ENCODE measurements around the gene GTSE1. TPM values are rescaled to one million over a fixed set of nuclear protein-coding genes. Genes with fewer than 3 reads are reported as not detected.

Gene GTSE1
- total RNA-seq, 1 experiment from 2014 or later: 46.1 TPM

DNA sequence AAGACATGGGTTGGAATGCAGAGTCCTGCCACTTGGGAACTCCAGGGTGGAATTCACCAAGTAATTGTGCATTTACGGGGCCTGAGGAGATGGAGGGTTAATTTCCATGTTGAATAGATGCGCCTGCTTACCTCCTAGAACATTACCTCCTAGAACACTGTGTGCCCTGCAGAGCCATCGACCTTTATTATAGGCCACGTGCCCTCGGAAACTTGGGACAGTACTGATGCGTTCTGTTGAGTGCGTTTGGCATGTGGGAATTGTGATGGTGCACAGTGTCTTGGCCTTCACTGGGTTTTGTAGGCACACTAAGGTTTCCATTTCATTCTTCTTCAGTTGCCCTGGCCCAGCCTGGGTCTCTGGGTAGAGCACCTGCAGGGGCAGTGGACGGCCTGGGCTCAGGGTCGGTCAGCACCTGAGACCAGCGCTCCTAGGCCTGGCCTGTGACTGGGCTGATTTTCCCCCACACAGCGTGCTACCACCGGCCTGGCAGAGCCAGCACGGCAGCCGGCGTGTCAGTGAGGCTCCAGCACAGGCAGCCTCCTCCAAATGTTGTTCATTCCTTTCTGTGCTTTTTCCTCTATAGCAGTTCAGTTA, 51.5 kb downstream of the GTSE1 start:
- no TSS peak for BruUV-seq (replicated peaks)
- H3K36me3 ChIP-seq (ENCODE audit: control insufficient read depth in 1 of 2, insufficient read depth in 2 of 2, low read length in 2 of 2): peaks cover 58 to 81% of the 10 kb centered on the region in 2 experiments
- ChIA-PET RAD21 (ENCODE audit: low non-redundant PET in 1 of 2, low total read pairs in 2 of 2, uncharacterized antibody in 2 of 2, unreplicated experiment in 2 of 2) (no interaction called here), POLR2A (no interaction called here), CTCF (no interaction called here)
- TF ChIP-seq SP1 (IDR thresholded peaks at IDR 0.05; ENCODE audit: low read depth) (no peak), FOSL1 (IDR thresholded peaks at IDR 0.05; ENCODE audit: low read depth) (no peak), EZH2phosphoT487 (IDR thresholded peaks at IDR 0.05; ENCODE audit: borderline replicate concordance) (no peak), CEBPB (IDR thresholded peaks at IDR 0.05; ENCODE audit: low read depth) (no peak), EGR1 (IDR thresholded peaks at IDR 0.05; ENCODE audit: low read depth) (no peak), YY1 (IDR thresholded peaks at IDR 0.05; ENCODE audit: extremely low read depth, insufficient replicate concordance, low read depth, low read length) (no peak), SIN3A (IDR thresholded peaks at IDR 0.05; ENCODE audit: low read depth) (no peak), JUND (IDR thresholded peaks at IDR 0.05) (no peak), SRF (IDR thresholded peaks at IDR 0.05; ENCODE audit: low read depth) (no peak), POLR2AphosphoS5 (IDR thresholded peaks at IDR 0.05; ENCODE audit: low read depth, low read length) (no peak), TCF7L2 (IDR thresholded peaks at IDR 0.05; ENCODE audit: borderline replicate concordance, extremely low read depth, insufficient read depth, insufficient read length) (no peak), POLR2A (IDR thresholded peaks at IDR 0.05; ENCODE audit: borderline replicate concordance, extremely low read depth, insufficient read depth, insufficient read length) (no peak), ZFX (IDR thresholded peaks at IDR 0.05) (no peak), CBX3 (IDR thresholded peaks at IDR 0.05; ENCODE audit: low read depth) (no peak)
- TF ChIP-seq, protein P1, sequence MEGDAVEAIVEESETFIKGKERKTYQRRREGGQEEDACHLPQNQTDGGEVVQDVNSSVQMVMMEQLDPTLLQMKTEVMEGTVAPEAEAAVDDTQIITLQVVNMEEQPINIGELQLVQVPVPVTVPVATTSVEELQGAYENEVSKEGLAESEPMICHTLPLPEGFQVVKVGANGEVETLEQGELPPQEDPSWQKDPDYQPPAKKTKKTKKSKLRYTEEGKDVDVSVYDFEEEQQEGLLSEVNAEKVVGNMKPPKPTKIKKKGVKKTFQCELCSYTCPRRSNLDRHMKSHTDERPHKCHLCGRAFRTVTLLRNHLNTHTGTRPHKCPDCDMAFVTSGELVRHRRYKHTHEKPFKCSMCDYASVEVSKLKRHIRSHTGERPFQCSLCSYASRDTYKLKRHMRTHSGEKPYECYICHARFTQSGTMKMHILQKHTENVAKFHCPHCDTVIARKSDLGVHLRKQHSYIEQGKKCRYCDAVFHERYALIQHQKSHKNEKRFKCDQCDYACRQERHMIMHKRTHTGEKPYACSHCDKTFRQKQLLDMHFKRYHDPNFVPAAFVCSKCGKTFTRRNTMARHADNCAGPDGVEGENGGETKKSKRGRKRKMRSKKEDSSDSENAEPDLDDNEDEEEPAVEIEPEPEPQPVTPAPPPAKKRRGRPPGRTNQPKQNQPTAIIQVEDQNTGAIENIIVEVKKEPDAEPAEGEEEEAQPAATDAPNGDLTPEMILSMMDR (IDR thresholded peaks at IDR 0.05 in 2 of 3, conservative IDR thresholded peaks at IDR 0.05 in 1 of 3; ENCODE audit: borderline replicate concordance in 1 of 3, insufficient read depth in 1 of 3, low read depth in 2 of 3, low read length in 2 of 3): no peak
- TF ChIP-seq, protein P2, sequence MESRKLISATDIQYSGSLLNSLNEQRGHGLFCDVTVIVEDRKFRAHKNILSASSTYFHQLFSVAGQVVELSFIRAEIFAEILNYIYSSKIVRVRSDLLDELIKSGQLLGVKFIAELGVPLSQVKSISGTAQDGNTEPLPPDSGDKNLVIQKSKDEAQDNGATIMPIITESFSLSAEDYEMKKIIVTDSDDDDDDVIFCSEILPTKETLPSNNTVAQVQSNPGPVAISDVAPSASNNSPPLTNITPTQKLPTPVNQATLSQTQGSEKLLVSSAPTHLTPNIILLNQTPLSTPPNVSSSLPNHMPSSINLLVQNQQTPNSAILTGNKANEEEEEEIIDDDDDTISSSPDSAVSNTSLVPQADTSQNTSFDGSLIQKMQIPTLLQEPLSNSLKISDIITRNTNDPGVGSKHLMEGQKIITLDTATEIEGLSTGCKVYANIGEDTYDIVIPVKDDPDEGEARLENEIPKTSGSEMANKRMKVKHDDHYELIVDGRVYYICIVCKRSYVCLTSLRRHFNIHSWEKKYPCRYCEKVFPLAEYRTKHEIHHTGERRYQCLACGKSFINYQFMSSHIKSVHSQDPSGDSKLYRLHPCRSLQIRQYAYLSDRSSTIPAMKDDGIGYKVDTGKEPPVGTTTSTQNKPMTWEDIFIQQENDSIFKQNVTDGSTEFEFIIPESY (IDR thresholded peaks at IDR 0.05; ENCODE audit: extremely low read depth, insufficient replicate concordance, low read length): no peak
- TF ChIP-seq, protein P3, sequence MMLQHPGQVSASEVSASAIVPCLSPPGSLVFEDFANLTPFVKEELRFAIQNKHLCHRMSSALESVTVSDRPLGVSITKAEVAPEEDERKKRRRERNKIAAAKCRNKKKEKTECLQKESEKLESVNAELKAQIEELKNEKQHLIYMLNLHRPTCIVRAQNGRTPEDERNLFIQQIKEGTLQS (IDR thresholded peaks at IDR 0.05): no peak
- TF ChIP-seq, protein P4, sequence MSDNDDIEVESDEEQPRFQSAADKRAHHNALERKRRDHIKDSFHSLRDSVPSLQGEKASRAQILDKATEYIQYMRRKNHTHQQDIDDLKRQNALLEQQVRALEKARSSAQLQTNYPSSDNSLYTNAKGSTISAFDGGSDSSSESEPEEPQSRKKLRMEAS (IDR thresholded peaks at IDR 0.05): no peak
- H3K27me3 ChIP-seq (ENCODE audit: insufficient read depth, low read length): no peaks in the 10 kb centered on the region
- H3K4me2 ChIP-seq (ENCODE audit: low read length): no peak overlapping the region
- ATAC-seq (no peak), DNase-seq (ENCODE audit: low read depth, low spot score) (no peak)
- no peak overlapping the region for H3K4me3 ChIP-seq (replicated peaks in 1 of 2; ENCODE audit: low read depth in 1 of 2, low read length in 2 of 2)
- no peak overlapping the region for H3K27ac ChIP-seq (ENCODE audit: low read depth, low read length)
- no peak overlapping the region for H2AFZ ChIP-seq (ENCODE audit: low read depth, low read length, poor library complexity, severe bottlenecking)
- no peaks in the 10 kb centered on the region; the same call in 1 of the 2 replicates for H4K20me1 ChIP-seq (ENCODE audit: insufficient read depth)
- H3K9me2 ChIP-seq (ENCODE audit: insufficient read depth): no peaks in the 10 kb centered on the region
- H3K79me2 ChIP-seq (ENCODE audit: insufficient read depth, low read length): peaks cover 35% of the 10 kb centered on the region; the same call in 1 of the 2 replicates
- H3K9me3 ChIP-seq (ENCODE audit: control insufficient read depth in 1 of 2, insufficient read depth in 1 of 2, low read depth in 1 of 2, low read length in 2 of 2): no peaks in the 10 kb centered on the region
- intact Hi-C loops (cut with micrococcal nuclease): no loop called here
- peaks cover 9 to 10% of the 10 kb centered on the region in 2 experiments for H3K4me1 ChIP-seq (ENCODE audit: control insufficient read depth in 1 of 2, insufficient read depth in 2 of 2, low read length in 2 of 2)
- no peak overlapping the region for H3K9ac ChIP-seq (ENCODE audit: low read length)
